ENCODE results near the gene RPRD1B. TPM values are rescaled to one million over a fixed set of nuclear protein-coding genes. Genes with fewer than 3 reads are reported as not detected.

RPRD1B gene
- polyA plus RNA-seq, 1 experiment = 21.0 TPM

GRCh38 chr20:38032585-38033329, 789 bp upstream of the RPRD1B start:
- POLR2A ChIA-PET = interaction anchor here (0.7 kb wide), 1 partner anchor 412 kb away, joined by 6 read pairs; no protein-coding TSS in a partner anchor
- CTCF ChIA-PET = interaction anchor here (1.0 to 2.1 kb wide), 3 partner anchors 17 to 188 kb away, joined by 3 to 9 read pairs (median 6); no protein-coding TSS in a partner anchor
- no peak for DNase-seq (ENCODE audit: low read depth)
- no peaks in the 10 kb centered on the region for H3K27me3 ChIP-seq (ENCODE audit: control insufficient read depth, insufficient read depth, low read length)
- H3K36me3 ChIP-seq (ENCODE audit: control insufficient read depth, insufficient read depth, low read length) = peaks cover 2% of the 10 kb centered on the region; the same call in 1 of the 2 replicates
- peak overlapping the region; percentile 71 for H3K4me3 ChIP-seq (ENCODE audit: low read depth, low read length)
- no peak for TF ChIP-seq CTCF (IDR thresholded peaks at IDR 0.05; ENCODE audit: insufficient read depth, low read depth, low read length)

GRCh38 chr20:38034108-38034649, 633 bp downstream of the RPRD1B start:
- ChIA-PET CTCF (interaction anchor here (0.8 to 2.1 kb wide), 3 partner anchors 21 to 186 kb away, joined by 3 to 9 read pairs (median 6); no protein-coding TSS in a partner anchor), POLR2A (interaction anchor here (0.5 kb wide), 1 partner anchor 748 kb away, joined by 3 read pairs; no protein-coding TSS in a partner anchor)
- Histone ChIP-seq H3K36me3 (ENCODE audit: control insufficient read depth, insufficient read depth, low read length) (peaks cover 2% of the 10 kb centered on the region; the same call in 1 of the 2 replicates), H3K4me3 (ENCODE audit: low read depth, low read length) (peak overlapping the region; percentile 71), H3K27me3 (ENCODE audit: control insufficient read depth, insufficient read depth, low read length) (no peaks in the 10 kb centered on the region)
- TF ChIP-seq CTCF (IDR thresholded peaks at IDR 0.05; ENCODE audit: insufficient read depth, low read depth, low read length) = no peak
- DNase-seq (ENCODE audit: low read depth) = no peak

- no peak for TF ChIP-seq CTCF (IDR thresholded peaks at IDR 0.05; ENCODE audit: insufficient read depth, low read depth, low read length)
- Histone ChIP-seq H3K4me3 (ENCODE audit: low read depth, low read length) (peak overlapping the region; percentile 71), H3K36me3 (ENCODE audit: control insufficient read depth, insufficient read depth, low read length) (peaks cover 2% of the 10 kb centered on the region; the same call in 1 of the 2 replicates), H3K27me3 (ENCODE audit: control insufficient read depth, insufficient read depth, low read length) (no peaks in the 10 kb centered on the region)
- POLR2A ChIA-PET = no interaction called here
- CTCF ChIA-PET = interaction anchor here (0.8 kb wide), 1 partner anchor 22 kb away, joined by 3 read pairs; no protein-coding TSS in a partner anchor
- DNase-seq (ENCODE audit: low read depth) = no peak
Measured at GRCh38 chr20:38034961-38035360, 1.4 kb downstream of the RPRD1B start.

GRCh38 chr20:38036366-38036765, 2.8 kb downstream of the RPRD1B start:
- H3K27me3 ChIP-seq (ENCODE audit: control insufficient read depth, insufficient read depth, low read length) = no peaks in the 10 kb centered on the region
- peaks cover 2% of the 10 kb centered on the region; the same call in 1 of the 2 replicates for H3K36me3 ChIP-seq (ENCODE audit: control insufficient read depth, insufficient read depth, low read length)
- TF ChIP-seq CTCF (IDR thresholded peaks at IDR 0.05; ENCODE audit: insufficient read depth, low read depth, low read length) = no peak
- CTCF ChIA-PET = interaction anchor here (0.6 to 1.6 kb wide), 3 partner anchors 10 to 185 kb away, joined by 3 to 6 read pairs (median 6); no protein-coding TSS in a partner anchor
- no peak overlapping the region for H3K4me3 ChIP-seq (ENCODE audit: low read depth, low read length)
- DNase-seq (ENCODE audit: low read depth) = no peak
- POLR2A ChIA-PET = interaction anchor here (0.5 kb wide), 1 partner anchor 288 kb away, joined by 6 read pairs; no protein-coding TSS in a partner anchor

- CTCF ChIA-PET = interaction anchor here (1.1 to 1.8 kb wide), 3 partner anchors 10 to 181 kb away, joined by 4 to 7 read pairs (median 4); no protein-coding TSS in a partner anchor
- Histone ChIP-seq H3K4me3 (ENCODE audit: low read depth, low read length) (no peak overlapping the region), H3K36me3 (ENCODE audit: control insufficient read depth, insufficient read depth, low read length) (peaks cover 6% of the 10 kb centered on the region; the same call in 1 of the 2 replicates), H3K27me3 (ENCODE audit: control insufficient read depth, insufficient read depth, low read length) (no peaks in the 10 kb centered on the region)
- POLR2A ChIA-PET = no interaction called here
- no peak for TF ChIP-seq CTCF (IDR thresholded peaks at IDR 0.05; ENCODE audit: insufficient read depth, low read depth, low read length)
- no peak for DNase-seq (ENCODE audit: low read depth)
Measured at GRCh38 chr20:38040276-38040675, 6.7 kb downstream of the RPRD1B start.

Measured in BJ (cell line).